NCI-H748 (cell line): ENCODE data around the gene SLC4A7.
"Not testable (repeated sequence)": the region's sequence is repeated elsewhere in the genome, so short reads cannot be mapped to it uniquely, and the experiment has no call there.

Experiments
- DNase-seq: peaks from one replicate; lab custom pipeline; 2025; ENCODE audit not compliant: unreplicated experiment; lab: John Stamatoyannopoulos, UW

Gene SLC4A7

DNA sequence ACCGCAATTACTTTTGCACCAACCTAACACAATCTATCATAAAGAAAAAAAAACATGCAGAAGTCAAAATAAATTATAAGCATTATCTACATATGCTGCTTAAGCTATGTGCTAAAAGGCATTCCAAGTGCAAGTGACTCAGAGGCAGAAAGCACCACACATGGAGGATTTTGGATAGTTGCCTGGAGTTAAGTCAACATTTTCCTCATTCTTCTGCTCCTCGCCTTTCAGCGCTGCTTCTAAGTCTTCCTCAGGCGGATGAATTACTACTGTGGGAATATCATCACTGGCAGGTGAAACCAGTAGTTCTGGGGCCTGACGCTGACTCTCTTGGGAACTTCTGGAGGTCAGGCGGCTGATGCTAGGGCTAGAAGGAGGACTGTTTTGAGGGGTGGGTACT, 53.1 kb downstream of the SLC4A7 start:
- DNase-seq, result no peak

DNA sequence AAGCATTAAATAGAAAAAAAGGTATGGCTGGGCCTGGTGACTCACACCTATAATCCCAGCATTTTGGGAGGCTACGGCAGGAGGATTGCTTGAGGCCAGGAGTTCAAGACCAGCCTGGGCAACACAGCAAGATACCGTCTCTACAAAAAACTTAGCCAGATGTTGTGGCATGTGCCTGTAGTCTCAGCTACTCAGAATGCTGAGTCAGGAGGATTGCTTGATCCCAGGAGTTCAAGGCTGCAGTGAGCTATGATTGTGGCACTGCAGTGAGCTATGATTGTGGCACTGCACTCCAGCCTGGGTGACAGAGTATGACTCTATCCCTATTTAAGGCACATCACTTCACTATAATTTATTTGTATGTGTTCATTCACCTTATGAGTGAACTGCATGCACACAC, 54.3 kb downstream of the SLC4A7 start:
- no peak for DNase-seq

DNA sequence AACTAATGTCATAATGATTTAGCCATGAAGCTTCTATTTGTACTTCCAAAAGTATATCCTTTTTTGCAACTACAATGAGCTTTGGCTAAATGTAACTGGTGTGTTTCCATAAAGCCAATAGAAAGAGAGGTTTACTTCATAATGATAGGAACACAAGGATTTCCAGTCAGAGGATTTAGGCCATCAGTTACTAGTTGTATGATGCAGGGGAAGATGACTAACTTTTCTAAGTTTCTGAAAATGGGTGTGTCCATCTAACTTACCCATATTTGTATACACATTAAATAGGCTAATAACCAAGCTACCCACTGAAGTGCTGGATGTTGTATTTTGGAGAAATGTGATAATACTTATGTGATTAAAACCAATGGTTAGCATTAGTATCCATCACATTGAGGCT, 55.7 kb downstream of the SLC4A7 start:
- no peak for DNase-seq

DNA sequence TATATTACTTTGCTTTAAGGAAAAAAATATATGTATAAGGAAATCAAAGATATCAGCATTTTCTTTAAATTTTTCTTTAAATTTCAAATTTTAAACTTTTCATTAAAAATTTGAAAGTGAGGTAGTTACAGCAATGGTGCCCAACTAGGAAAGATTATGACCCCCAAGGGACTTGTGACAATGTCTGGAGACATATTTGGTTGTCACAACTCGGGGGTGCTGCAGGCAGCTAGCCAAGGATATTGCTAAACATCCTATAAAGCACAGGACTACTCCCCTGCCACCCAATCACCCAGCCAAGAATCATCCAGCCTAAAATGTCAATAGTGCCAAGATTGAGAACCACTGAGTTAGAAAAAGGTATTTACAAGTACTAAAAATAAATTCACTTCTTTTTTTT, 57.3 kb downstream of the SLC4A7 start:
- DNase-seq, result no peak

DNA sequence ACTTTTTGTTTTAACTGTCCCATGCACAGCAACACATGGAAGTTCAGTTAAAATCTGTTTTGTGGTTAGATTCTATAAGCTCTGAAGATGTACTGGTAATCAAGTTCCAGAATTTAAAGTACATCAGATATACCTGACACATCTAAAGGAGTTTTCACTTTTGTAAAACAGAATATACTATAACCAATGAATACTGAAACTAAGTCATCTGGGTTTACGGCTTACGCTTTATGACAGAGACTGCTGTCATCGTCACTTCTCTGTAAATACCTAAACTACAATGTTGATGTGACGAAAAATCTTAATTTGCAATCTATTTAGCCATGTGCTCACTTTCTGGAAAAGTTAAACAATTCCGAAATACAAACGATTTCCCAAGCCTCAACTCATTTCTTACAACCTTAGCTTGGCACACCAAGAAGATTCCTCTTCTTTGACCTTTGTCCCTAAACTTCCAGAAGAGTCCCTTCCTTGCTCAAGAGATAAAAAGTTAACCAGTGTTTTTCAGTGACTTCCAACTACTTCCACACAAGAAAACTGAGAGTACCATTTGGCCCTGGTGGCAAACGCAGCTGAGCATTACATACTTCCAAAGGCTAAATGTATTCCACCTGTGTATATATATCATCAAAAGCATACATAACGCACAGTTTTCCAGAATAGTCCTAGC, 58.2 kb downstream of the SLC4A7 start:
- no peak for DNase-seq

DNA sequence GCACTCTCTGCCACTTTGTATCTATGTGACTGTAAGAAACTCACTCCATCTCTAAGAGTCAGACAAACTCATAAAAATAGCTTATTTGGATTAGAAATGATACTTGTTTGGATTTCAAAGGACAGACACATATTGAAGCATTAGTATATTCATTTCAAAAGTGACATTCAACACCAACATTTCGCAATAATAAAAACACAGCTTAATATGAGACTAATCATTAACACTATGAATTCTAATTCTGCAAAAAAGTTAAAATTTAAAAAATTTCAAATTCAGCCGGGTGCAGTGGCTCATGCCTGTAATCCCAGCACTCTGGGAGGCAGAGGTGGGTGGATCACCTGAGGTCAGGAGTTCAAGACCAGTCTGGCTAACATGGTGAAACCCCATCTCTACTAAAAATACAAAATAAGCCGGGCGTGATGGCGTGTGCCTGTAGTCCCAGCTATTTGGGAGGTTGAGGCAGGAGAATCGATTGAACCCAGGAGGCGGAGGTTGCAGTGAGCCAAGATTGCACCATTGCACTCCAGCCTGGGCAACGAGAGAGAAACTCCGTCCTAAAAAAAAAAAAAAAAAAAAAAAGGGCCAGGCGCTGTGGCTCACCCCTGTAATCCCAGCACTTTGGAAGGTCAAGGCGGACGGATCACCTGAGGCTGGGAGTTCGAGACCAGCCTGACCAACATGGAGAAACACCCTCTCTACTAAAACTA, 59.2 kb downstream of the SLC4A7 start:
- DNase-seq, result not testable (repeated sequence)

DNA sequence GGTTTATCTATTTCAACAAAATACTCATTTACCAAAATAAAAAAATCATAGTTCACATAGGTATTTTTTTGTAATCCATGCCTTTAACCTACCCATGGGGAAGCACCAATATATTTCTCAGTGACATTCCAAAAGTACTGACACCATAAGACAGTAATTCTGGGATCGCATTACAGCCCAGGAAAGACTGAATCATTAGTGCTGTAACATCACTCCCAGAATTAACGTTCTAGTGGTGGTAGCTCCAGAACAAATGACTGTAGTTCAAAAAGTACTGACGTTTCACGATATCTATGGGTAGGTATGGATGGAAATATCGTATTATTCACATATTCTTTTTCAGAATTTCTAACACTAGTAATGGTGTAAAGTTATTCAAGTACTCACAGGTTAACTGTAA, 60.7 kb downstream of the SLC4A7 start:
- no peak for DNase-seq

DNA sequence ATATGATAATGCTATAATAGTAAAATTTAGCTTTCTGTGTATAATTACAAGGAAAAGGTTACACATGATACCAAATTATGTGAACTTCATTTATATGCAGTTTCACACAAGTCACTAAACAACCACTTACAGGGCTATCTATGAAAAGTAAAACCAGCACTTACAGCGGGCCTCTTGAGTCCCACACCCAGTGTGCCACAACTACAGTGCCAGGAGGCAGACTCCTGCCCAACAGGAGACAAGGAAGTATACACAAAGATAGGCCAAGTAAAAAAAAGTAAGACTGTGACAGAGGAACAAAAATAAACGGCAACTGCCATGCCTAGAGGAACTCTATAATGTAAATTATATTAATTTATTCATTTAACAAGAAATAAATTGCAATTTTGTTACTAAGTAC, 61.6 kb downstream of the SLC4A7 start:
- DNase-seq, result no peak

DNA sequence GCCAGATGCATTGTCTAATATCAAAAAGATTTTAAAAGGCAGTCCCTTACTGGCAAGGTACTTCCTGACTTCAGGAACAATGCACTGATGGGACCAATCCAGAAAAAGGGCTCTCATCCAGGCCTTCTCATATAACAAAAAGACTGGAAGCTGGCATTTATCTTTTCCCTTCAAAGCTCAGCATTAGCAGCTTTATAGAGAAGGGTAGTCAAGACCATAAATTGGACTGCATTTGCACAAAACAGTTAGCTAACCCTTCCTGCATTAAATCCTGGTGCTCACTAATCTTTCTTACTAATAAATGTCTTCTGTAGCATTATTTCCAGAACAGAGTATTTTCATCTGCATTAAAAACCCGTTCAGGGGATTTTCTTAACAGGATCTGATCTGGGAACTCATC, 69.0 kb downstream of the SLC4A7 start:
- no peak for DNase-seq

DNA sequence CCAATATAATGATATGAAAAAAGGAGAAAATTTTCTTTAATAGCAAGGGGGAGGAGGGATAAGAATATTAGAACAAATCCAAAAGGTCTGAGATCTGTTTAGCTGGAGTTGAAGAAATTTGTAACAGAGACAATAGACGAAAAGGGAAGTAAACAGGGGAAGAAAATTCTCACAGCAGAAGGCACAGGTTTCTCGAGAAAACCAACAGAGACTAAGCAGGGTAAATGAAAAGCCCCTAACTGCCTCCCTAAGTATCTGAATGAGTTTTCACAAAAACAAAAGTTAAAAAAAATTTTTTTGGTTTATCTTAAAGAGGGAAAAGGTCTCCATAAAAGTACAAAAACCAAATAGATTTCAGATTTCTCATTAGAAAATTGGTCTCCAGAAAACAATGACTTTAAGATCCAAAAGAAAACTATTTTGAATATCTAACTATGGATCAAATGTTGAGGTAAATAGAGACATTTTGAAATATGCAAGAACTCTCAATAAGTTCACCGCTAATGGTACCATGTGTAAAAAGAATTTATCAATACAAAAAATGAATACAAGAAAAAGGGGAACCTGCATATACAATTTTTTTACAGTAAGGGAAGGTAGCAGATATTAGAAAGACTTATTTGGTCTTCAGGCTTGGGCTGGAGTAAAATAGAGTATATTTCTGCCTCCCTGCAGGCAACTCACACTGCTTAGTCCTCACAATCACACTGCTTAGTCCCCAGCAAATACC, 91.1 kb downstream of the SLC4A7 start:
- DNase-seq, result no peak

DNA sequence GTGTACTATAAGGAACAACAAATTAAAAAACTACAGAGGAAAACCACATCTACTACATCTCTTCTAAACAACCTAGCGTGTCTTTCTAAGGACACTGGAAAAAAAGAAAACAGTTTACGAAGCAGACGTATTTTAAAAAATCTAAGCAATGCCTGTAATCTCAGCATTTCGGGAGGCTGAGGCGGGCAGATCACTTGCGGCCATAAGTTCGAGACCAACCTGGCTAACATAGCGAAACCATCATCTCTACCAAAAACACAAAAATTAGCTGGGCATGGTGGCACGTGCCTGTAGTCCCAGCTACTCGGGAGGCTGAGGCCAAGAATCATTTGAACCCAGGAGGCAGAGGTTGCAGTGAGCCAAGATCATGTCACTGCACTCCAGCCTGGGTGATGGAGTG, 91.8 kb downstream of the SLC4A7 start:
- not testable (repeated sequence) for DNase-seq

DNA sequence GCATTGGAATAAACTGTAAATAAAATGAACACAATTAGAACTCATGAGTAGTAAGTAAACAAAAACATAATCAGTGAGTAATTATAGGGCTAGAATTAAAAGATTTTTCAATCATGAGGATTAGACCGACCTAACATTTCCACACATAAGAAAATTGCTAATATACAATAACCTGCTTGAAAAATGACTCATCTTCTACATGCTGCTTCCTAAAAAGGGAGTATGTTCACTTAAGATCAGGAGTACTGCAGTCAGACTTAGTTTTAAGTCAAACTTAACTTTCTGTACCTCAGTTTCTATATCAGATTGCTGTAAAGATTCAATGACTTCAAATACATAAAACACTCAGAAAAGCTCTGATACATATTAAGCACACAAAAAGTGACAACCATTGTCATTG, 92.4 kb downstream of the SLC4A7 start:
- DNase-seq, result no peak

DNA sequence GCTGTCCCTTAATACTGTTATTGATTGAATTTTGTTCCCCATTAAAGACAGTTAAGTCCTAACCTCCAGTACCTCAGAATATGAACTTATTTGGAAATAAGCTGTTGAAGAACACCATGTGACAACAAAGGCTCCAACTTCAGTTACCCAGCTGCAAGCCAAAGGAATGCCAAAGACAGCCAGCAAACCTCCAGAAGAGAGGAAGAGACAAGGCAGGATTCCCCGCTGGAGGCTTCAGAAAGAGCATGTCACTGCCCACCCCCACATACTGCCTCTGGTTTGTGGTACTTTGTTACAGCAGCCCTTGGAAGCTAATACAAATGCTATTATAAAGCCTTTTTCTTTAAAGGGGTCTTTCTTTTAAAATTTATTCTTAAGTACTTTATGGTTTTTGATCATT, 96.6 kb downstream of the SLC4A7 start:
- no peak for DNase-seq

DNA sequence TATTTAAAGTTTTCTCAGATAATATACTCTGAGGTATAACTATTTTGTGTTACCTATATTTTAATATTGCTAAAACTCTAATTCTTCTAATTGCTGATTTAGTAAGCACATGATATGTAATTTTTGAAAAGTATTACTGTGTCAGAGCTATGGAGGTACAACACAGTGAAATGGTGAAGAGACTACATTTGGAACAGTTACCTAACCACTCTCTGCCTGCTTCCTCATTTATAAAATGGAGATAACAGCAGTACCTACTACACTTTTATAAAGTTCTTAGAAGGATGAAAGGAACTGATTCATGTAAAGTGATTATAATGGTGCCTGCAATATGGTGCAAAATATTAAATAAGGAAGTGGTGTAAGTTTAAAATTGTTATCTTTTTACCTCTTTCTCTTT, 98.7 kb downstream of the SLC4A7 start:
- DNase-seq, result no peak

DNA sequence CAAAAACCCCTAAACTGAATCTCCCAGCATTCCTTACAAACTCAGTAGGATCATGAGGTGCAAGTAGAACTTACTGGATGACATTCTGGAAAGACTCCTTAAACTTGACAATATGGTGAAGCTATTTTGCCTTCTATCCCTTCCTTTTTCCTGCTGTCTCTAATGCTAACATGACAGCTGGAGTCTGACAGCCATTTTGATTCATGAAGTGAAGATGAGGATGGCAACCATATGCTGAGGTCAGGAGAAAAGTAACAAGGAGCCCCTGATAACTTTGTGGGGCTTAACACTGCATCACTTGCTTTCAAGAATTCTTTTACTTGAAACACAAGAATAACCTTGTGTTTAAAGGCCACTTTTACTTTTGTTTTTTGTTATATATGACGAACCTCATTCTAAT, 100.0 kb downstream of the SLC4A7 start:
- no peak for DNase-seq

DNA sequence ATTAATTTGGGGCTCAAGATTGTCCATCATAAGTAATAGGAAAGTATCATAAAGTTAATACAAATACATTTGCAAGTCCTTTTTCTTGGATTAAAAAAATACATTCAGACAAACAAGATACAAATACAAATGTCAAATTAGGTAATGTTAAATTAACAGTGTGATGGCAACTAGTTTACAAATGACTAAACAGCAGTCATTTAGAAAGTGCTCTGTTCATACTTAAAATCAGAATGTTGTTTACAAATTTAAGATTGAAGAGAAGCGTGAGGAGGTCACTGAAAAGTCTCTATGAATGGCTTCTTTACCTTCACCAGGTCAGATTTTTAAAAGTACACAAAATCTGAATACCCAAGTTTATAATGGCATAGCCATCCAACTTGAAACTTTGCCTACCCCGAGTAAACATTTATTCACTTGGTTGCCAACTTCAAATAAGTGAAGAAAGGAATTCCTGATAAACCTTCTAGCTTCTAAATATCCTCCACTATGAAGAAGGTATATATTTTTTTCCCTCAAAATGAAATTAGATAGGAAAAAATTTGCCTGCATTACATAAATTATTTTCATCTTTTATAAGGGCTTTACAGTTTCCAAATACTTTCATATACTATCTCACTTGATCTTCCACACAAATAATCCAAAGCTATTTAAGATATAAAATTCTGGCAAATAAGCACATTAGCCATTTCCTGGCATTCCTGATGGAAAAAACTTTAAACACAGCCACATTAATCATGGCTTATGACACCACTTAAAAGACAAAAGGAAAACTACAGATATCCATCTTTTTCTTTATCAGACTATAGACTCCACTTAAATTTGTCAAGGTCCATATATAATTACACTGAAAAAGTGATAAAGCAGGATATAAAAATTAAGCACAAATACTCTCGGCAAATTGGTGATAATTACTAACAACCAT, 103.5 kb downstream of the SLC4A7 start:
- DNase-seq, result no peak

DNA sequence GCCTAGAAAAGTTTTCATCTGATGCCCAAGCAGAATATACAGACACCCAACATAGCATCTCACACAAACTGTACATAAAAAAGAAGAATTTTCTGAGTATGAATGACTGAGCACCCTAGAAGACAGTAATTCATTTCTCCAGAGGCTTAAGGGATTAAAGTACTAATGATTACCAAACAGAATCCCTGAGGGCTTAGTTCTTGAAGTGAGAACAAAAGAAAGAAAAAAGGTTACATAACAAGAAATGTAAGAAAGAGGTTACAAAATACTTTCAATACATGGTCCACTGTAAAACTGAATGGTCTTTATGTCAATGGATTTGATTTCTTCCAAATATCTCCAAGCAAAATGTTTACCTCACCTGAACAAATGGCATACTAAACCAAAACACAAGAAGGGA, 105.9 kb downstream of the SLC4A7 start:
- no peak for DNase-seq

DNA sequence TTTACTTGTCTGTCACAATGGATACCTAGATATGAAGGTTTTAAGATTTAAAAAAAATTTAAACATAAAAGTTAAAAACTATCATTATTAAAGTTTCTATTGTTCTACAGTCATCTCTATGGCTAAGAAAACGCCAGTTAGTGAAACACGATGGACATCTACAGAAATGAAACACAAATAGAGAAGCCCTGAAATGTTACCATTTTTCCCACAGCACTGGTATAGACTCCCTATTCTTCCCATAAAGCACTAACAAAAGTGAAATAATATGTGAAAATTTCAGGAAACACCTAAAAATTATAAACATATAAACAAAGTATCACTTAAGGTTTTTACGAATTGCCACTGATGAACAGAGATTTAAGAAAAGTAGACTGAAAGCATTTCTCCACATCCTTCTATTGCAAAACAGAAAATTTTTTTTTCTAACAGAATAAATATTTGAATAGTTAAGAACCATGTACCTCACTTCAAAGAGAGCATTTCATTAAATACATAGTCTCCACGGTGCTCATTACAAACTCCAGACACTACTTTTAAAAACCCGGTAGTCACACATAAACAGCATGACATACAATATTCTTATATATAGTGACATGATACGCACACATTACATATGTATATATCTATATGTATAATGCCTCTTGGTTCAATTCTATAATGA, 107.9 kb downstream of the SLC4A7 start:
- no peak for DNase-seq

DNA sequence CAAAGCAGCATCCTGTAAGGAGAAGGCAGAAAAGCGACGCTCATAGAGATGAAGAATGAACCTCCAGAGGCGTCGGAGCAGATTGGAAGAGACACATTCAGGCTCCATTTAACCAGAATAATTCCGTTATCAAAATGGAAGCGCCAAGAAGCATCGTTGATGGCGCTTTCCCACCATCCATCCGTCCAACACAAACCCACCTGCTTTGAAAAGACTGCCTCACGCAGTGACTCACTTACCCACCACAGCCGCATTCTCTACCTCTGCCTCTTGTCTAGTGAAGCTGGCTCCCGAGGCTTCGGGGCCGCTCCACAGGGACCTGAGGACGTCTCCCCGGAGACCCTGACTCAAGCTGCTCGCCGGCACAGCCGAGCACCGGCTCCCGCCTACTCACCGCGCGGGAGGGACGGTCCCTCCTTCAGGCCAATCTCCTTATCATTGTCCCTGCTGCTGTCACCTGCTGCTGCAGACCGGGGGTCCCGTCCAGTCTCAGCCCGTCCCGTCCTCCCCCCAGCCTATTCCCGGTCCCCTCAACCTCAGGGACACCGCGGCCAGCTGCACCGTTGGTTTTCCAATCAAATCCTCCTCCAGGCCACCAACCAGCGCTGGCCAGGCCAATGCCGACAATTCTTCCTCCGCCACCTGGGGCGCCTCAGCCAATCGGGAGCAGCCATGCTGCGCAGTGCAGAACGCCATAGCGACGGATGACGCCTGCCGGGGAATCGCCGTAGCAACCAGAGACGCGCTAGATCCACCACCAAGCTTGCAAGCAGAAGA, 115.2 kb downstream of the SLC4A7 start, which contains the start of gene NEK10:
NEK10 (minus strand) TSS at position 553 of the 777 bp plus-strand sequence. CDS start 16,501 bp downstream, outside the sequence.
- peak; percentile 91 for DNase-seq
